Endodermal cell (in vitro differentiated cells): Measurements from ENCODE around the gene TNFAIP6. TPM values are rescaled to one million over a fixed set of nuclear protein-coding genes. Genes with fewer than 3 reads are reported as not detected.

ENCODE experiments used
- DNase-seq: peaks from one replicate; pipeline ENCODE4 v3.0.0-alpha.2; 2017
- H3K27ac ChIP-seq: 2 replicates; pipeline ENCODE4 v1.5.1; 2013; ENCODE audit warnings: mild to moderate bottlenecking, low read depth, low read length, moderate library complexity
- H3K27me3 ChIP-seq: 2 replicates; pipeline ENCODE4 v1.6.1; 2013; ENCODE audit warnings: mild to moderate bottlenecking, low read length, moderate library complexity; ENCODE audit not compliant: insufficient read depth, control insufficient read depth, poor library complexity, severe bottlenecking
- H3K36me3 ChIP-seq: 2 replicates; pipeline ENCODE4 v1.7.0; 2013; ENCODE audit warnings: mild to moderate bottlenecking, low read length, moderate library complexity; ENCODE audit not compliant: control insufficient read depth, insufficient read depth
- H3K4me1 ChIP-seq: one replicate; pipeline ENCODE4 v1.7.0; 2013; ENCODE audit warnings: low read length; ENCODE audit not compliant: control insufficient read depth, insufficient read depth
- H3K4me3 ChIP-seq: 2 replicates; pipeline ENCODE4 v1.5.1; 2013; ENCODE audit warnings: mild to moderate bottlenecking, low read length, moderate library complexity
- H3K9ac ChIP-seq: 2 replicates; pipeline ENCODE4 v1.6.1; 2013; ENCODE audit warnings: mild to moderate bottlenecking, low read length, moderate library complexity; ENCODE audit not compliant: poor library complexity, severe bottlenecking; ENCODE audit errors: extremely low read depth
- H3K9me3 ChIP-seq: 2 replicates; pipeline ENCODE4 v1.6.1; 2013; ENCODE audit warnings: mild to moderate bottlenecking, low read length, moderate library complexity; ENCODE audit not compliant: control insufficient read depth
- H3K27ac Mint-ChIP-seq: 2 replicates; pipeline ENCODE4 v1.8.0; 2020; ENCODE audit warnings: mixed read lengths
- H3K27me3 Mint-ChIP-seq: 2 replicates; pipeline ENCODE4 v1.8.0; 2021; ENCODE audit warnings: mild to moderate bottlenecking, mixed read lengths; ENCODE audit not compliant: insufficient read depth
- H3K36me3 Mint-ChIP-seq: 2 replicates; pipeline ENCODE4 v1.8.0; 2020; ENCODE audit warnings: low read depth, mixed read lengths
- H3K4me1 Mint-ChIP-seq: 2 replicates; pipeline ENCODE4 v1.8.0; 2020; ENCODE audit warnings: mixed read lengths
- H3K4me3 Mint-ChIP-seq: 2 replicates; pipeline ENCODE4 v1.8.0; 2020; ENCODE audit warnings: mild to moderate bottlenecking, moderate library complexity, mixed read lengths
- H3K9me3 Mint-ChIP-seq: 2 replicates; pipeline ENCODE4 v1.8.0; 2020; ENCODE audit warnings: mild to moderate bottlenecking, mixed read lengths
- CTCF ChIP-seq: fragments of 200-600 bp; sonication (generic); conservative IDR thresholded peaks from 2 replicates; pipeline ENCODE4 v1.5.0; 2021; ENCODE audit warnings: antibody characterized with exemption, mild to moderate bottlenecking
- WGBS, 2 experiments: methylation state at CpG; one replicate each; pipeline versions ENCODE4 v1.1.5 to v1.1.7; 2013; ENCODE audit warnings: missing lambda C conversion rate in 2 of 2, mixed read lengths in 1 of 2; ENCODE audit not compliant: insufficient coverage in 1 of 2, insufficient read length in 1 of 2; 5-methylcytosine and 5-hydroxymethylcytosine counted together
- total RNA-seq, 2 donors: library from RNA; stranded (reverse); fragmentation: NEBNext Ultra II Directional in 1 of 2; extraction: Animal tissue kit (Norgen Biotek cat#: 25700) in 1 of 2; gene quantifications; 2 replicates in 1 of 2; 3 replicates in 1 of 2; pipeline ENCODE4 v1.2.1, GENCODE V29; 2021

The TNFAIP6 gene
- total RNA-seq, 2 donors from 2014 or later = not detected

DNA sequence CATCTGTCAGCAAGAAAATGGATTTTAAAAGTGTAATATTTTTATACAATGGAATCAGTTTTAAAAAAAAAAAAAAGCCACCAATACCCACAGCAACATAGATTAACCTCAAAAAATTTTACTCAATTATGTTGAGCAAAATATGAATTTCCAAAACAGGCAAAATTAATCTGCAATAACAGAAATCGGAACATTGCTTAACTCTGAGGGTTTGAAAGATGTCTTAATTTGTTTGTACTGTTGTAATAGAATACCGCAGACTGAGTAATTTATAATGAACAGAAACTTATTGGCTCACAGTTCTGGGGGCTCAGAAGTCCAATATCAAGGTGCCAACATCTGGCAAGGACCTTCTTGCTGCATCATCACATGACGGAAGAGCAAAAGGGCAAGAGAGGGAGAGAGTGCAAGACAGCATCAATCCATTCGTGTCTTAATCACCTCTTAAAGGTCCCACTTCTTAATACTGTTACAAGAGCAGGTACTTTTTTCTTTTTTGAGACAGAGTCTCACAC is 31.8 kb upstream of the TNFAIP6 start:
- H3K9me3 ChIP-seq = no peaks in the 10 kb centered on the region

GRCh38 chr2:151326554-151326953 is 30.8 kb upstream of the TNFAIP6 start:
- no peaks in the 10 kb centered on the region for H3K4me1 Mint-ChIP-seq
- H3K9me3 ChIP-seq = no peaks in the 10 kb centered on the region
- H3K36me3 Mint-ChIP-seq = no peaks in the 10 kb centered on the region
- no peaks in the 10 kb centered on the region for H3K36me3 ChIP-seq
- no peak for DNase-seq
- H3K27ac Mint-ChIP-seq = no peak overlapping the region
- H3K27ac ChIP-seq = no peak overlapping the region
- H3K4me3 ChIP-seq = no peak overlapping the region
- no peaks in the 10 kb centered on the region for H3K4me1 ChIP-seq
- no peaks in the 10 kb centered on the region for H3K27me3 ChIP-seq
- H3K9ac ChIP-seq = no peak overlapping the region
- no peaks in the 10 kb centered on the region for H3K9me3 Mint-ChIP-seq
- TF ChIP-seq CTCF = no peak
- no peak overlapping the region for H3K4me3 Mint-ChIP-seq
- H3K27me3 Mint-ChIP-seq = no peaks in the 10 kb centered on the region
- WGBS, 2 experiments = 86% methylated on average over 1 of the region's 1 CpG

More for the DNA sequence above, 31.8 kb upstream of the TNFAIP6 start:
- DNase-seq = no peak
- Mint-ChIP-seq H3K4me3 (no peak overlapping the region), H3K36me3 (no peaks in the 10 kb centered on the region), H3K27ac (no peak overlapping the region), H3K4me1 (no peaks in the 10 kb centered on the region), H3K9me3 (peaks cover 5% of the 10 kb centered on the region), H3K27me3 (no peaks in the 10 kb centered on the region)
- Histone ChIP-seq H3K36me3 (no peaks in the 10 kb centered on the region), H3K27ac (no peak overlapping the region), H3K9ac (no peak overlapping the region), H3K4me3 (no peak overlapping the region), H3K27me3 (no peaks in the 10 kb centered on the region), H3K4me1 (no peaks in the 10 kb centered on the region)
- 96 to 100% methylated on average over 3 to 4 of the region's 4 CpGs for WGBS, 2 experiments
- TF ChIP-seq CTCF = no peak

DNA sequence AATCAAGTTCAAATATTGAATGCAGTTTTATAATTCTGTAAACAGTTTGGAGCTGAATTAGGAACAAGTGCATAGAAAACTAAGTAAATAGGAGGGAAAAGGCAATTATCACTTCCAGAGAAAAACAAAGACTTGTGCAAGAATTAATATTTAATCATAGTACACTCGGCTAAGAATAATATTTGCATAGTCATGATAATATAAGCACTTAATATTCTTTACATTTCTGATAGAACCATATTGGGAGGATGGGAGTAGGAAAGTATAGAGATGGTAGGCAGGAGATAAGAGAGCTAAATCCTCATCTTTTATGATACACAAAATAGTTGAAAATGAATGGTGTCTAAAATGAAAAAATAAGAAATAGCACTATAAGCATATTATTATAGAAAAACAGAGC is 27.4 kb upstream of the TNFAIP6 start:
- DNase-seq = no peak
- Histone ChIP-seq H3K9me3 (no peaks in the 10 kb centered on the region), H3K27ac (no peak overlapping the region), H3K36me3 (no peaks in the 10 kb centered on the region), H3K4me3 (no peak overlapping the region), H3K4me1 (no peaks in the 10 kb centered on the region), H3K9ac (no peak overlapping the region), H3K27me3 (no peaks in the 10 kb centered on the region)
- H3K9me3 Mint-ChIP-seq = no peaks in the 10 kb centered on the region
- peaks cover 6% of the 10 kb centered on the region for H3K4me1 Mint-ChIP-seq
- no CpG with 5 or more reads among the region's 1 CpG for WGBS, 2 experiments
- no peaks in the 10 kb centered on the region for H3K36me3 Mint-ChIP-seq
- no peaks in the 10 kb centered on the region for H3K27me3 Mint-ChIP-seq
- no peak overlapping the region for H3K4me3 Mint-ChIP-seq
- no peak overlapping the region for H3K27ac Mint-ChIP-seq
- TF ChIP-seq CTCF = no peak
